Brain microvascular endothelial cell (primary cell): ENCODE results near the gene SNX33.
A peak's percentile ranks its signal among the peaks of the same experiment; 100 is the strongest.

Experiments used
- DNase-seq: peaks from one replicate; pipeline ENCODE4 v3.0.0-alpha.2; 2020
- H3K27ac ChIP-seq: fragments of 250-450 bp; sonication (Bioruptor Pico); 2 replicates; pipeline ENCODE4 v1.5.1; 2020; ENCODE audit warnings: mild to moderate bottlenecking, moderate library complexity
- H3K27me3 ChIP-seq: fragments of 250-450 bp; sonication (Bioruptor Pico); replicated peaks from 2 replicates; pipeline ENCODE4 v1.5.1; 2020; ENCODE audit warnings: mild to moderate bottlenecking
- H3K36me3 ChIP-seq: fragments of 250-450 bp; sonication (Bioruptor Pico); replicated peaks from 2 replicates; pipeline ENCODE4 v1.5.1; 2020; ENCODE audit warnings: mild to moderate bottlenecking
- H3K4me3 ChIP-seq: 2 replicates; pipeline ENCODE4 v1.5.1; 2011; ENCODE audit warnings: low read depth, mild to moderate bottlenecking, control low read depth, low read length, moderate library complexity
- CTCF ChIP-seq: IDR thresholded peaks from 2 replicates; pipeline ENCODE4 v1.5.1; 2011; ENCODE audit warnings: low read depth, mild to moderate bottlenecking, moderate library complexity, low read length, control low read depth, inconsistent platforms; ENCODE audit errors: missing control alignments
- in situ Hi-C: cut with HindIII; loops from 2 replicates; pipeline ENCODE4 v1.10.0; 2017; ENCODE audit warnings: low sequenced_read_pairs, low pct_ligation_motif_present

Gene SNX33

GRCh38 chr15:75616766-75617165 lies 30.9 kb upstream of the SNX33 start:
- in situ Hi-C loops: no loop called here
- Histone ChIP-seq H3K36me3 (peaks cover 60% of the 10 kb centered on the region), H3K27me3 (no peaks in the 10 kb centered on the region), H3K27ac (no peak overlapping the region), H3K4me3 (no peak overlapping the region)
- no peak for TF ChIP-seq CTCF
- DNase-seq: no peak

GRCh38 chr15:75620058-75620820 lies 27.5 kb upstream of the SNX33 start:
- Histone ChIP-seq H3K36me3 (peaks cover 40% of the 10 kb centered on the region), H3K4me3 (peak overlapping the region; percentile 36), H3K27ac (peak overlapping the region; percentile 97), H3K27me3 (no peaks in the 10 kb centered on the region)
- in situ Hi-C loops: no loop called here
- TF ChIP-seq CTCF: no peak
- DNase-seq: peak; percentile 22

- Histone ChIP-seq H3K4me3 (peak overlapping the region; percentile 36), H3K36me3 (peaks cover 37% of the 10 kb centered on the region), H3K27me3 (no peaks in the 10 kb centered on the region), H3K27ac (peak overlapping the region; percentile 97)
- TF ChIP-seq CTCF: peak; percentile 53
- peak; percentile 90 for DNase-seq
- in situ Hi-C loops: no loop called here
These were observed 26.8 kb upstream of the SNX33 start for GRCh38 chr15:75620841-75621391.

- no peak for TF ChIP-seq CTCF
- Histone ChIP-seq H3K27ac (no peak overlapping the region), H3K27me3 (no peaks in the 10 kb centered on the region), H3K36me3 (peaks cover 22% of the 10 kb centered on the region), H3K4me3 (no peak overlapping the region)
- DNase-seq: no peak
- in situ Hi-C loops: no loop called here
These were observed 25.2 kb upstream of the SNX33 start for GRCh38 chr15:75622505-75622904.

- Histone ChIP-seq H3K27me3 (no peaks in the 10 kb centered on the region), H3K27ac (peak within 1 kb of the TSS; percentile 70), H3K36me3 (no peaks in the 10 kb centered on the region), H3K4me3 (peak within 1 kb of the TSS; percentile 83)
- TF ChIP-seq CTCF: no peak
- DNase-seq: peak; percentile 85
- in situ Hi-C loops: no loop called here
These were observed 22.0 kb upstream of the SNX33 start, which contains the start of gene SNUPN for GRCh38 chr15:75625542-75626347. Gene SNUPN, minus strand, starts transcription at chr15:75625725. Its CDS starts 4,674 bp downstream, at chr15:75621051.
